HG03135 (cell line): ENCODE measurements around the gene IGF2.

Experiments
- ATAC-seq: cut with Tn5 transposase; IDR thresholded peaks from one replicate; pipeline ENCODE4 v1.9.1; 2021; ENCODE audit warnings: mild to moderate bottlenecking, moderate library complexity; ENCODE audit not compliant: unreplicated experiment

IGF2 gene

DNA sequence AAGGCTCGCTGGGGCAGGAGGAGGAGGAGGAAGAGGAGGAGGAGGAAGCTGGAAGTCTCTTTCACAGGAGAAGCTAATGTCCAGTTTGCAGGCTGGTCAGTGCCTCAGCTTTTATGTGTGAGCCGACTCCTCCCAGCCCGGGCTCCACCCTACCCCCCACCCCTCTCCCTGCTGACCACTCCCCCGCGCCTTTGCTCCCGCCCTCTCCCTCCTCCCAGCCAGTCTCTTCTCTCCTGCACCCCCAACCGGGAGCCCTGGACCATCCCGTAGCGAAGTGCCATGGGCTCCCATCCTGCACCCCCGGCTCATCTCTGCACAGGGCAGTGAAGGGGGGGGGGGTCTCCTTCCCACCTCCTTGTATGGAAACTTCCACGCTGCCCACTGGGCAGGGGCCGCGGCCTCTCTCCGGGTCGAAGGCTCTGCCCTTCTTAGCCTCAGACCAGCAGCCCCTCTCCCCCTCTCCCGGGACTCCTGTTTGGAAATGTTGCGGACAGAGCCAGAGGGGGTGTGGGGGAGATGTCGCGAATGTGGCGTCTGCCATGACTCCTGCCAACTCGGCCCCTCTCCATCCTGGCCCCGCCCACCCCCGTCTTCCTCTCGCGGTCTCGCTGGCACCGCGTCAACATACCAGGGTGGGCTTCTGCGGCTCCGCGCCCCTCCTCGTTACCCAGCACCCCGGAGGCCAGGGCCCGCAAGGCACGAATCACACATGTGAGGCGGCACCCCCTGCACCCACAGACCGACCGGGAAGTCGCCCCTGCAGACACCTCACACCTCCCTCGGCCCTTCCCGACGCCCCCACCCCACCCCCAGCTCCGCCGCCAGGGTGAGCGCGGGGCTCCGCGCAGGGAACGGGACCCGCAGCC, 1.8 kb downstream of the IGF2 start:
- ATAC-seq = no peak

DNA sequence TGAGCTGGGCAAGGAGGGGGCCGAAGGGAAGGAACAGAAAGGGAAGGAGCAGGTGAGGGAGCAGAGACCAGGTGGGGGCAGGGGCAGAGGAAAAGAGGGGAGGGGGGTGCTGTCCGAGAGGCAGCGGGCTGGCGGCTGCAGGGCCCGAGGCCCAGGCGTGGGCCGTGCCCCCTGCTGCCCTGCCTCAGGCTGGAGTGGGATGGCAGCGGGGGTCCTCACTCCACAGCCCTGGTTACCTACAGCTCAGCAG, 2.3 kb downstream of the IGF2 start:
- ATAC-seq = no peak

GRCh38 chr11:2136209-2136951, 2.8 kb downstream of the IGF2 start:
- ATAC-seq = no peak

GRCh38 chr11:2135648-2136201, 3.5 kb downstream of the IGF2 start:
- no peak for ATAC-seq

DNA sequence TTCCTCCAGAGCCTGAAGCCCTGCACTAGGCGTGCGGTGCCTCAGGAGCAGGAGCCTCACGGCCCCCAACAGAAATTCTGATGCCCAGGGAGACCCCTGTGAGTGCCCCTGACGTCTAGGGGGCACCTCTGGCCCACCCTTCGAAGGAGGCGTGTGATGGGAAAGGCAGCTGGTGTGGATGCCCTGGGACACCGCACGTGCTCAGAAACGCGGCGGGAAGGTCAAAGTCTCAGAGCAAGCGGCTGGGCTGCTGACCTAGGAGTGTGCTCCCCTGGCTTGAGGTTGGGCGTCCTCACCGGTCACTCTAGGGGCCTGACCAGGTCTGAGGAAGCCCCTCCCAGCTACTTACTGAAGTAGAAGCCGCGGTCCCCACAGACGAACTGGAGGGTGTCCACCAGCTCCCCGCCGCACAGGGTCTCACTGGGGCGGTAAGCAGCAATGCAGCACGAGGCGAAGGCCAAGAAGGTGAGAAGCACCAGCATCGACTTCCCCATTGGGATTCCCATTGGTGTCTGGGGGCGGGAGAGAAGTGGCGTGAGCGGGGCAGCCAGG, 4.1 kb downstream of the IGF2 start:
- ATAC-seq = no peak

DNA sequence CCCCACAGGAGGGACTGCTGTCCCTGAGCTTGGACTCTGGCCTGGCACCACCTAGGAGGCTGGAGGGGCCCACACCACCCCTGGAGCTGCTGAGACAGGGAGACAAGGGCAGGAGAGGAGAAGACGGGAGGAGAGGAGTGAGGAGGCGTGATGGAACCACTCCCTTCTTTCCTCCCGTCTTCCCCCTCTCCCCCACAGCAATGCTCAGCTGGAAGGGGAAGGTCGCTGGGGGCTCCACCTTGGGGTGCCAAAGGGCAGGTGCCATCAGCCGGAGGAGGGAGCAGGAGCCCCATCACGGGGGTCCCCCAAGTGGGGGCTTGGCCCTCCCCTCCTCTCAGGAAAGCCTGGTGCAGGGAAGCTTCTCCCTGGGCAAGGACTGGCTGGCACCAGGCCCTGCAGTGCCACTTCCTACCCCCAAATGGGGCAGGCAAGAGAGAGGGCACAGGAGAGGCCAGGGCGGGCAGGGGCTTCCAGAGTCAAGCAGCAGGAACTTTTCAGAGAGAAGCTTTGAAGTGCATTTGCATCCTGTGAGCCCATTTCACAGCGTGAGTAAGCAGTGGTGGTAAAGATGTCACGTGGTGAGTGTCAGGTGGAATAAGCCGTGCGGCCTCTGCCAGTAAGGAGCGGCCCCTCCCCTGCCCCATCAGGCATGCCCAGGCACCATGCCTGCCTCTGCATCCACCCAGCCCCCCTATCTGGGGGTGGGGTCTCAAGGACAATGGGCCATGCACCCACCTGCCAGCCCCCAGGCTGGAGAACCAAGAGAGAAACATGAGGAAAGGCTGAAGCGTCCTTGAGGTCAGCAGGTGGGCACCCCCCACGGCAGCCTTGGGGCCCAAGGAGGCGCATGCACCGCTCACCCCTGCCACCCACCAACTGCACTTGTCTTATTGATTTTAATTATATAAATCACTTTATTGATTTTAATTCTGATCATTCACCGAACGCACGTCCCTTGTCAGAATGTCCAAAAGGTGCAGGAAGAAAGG, 4.9 kb downstream of the IGF2 start:
- no peak for ATAC-seq

GRCh38 chr11:2133241-2134021, 5.8 kb downstream of the IGF2 start:
- ATAC-seq = no peak

- no peak for ATAC-seq
Measured at GRCh38 chr11:2132874-2133240, 6.3 kb downstream of the IGF2 start.

GRCh38 chr11:2132246-2132645, 6.9 kb downstream of the IGF2 start:
- ATAC-seq = no peak

DNA sequence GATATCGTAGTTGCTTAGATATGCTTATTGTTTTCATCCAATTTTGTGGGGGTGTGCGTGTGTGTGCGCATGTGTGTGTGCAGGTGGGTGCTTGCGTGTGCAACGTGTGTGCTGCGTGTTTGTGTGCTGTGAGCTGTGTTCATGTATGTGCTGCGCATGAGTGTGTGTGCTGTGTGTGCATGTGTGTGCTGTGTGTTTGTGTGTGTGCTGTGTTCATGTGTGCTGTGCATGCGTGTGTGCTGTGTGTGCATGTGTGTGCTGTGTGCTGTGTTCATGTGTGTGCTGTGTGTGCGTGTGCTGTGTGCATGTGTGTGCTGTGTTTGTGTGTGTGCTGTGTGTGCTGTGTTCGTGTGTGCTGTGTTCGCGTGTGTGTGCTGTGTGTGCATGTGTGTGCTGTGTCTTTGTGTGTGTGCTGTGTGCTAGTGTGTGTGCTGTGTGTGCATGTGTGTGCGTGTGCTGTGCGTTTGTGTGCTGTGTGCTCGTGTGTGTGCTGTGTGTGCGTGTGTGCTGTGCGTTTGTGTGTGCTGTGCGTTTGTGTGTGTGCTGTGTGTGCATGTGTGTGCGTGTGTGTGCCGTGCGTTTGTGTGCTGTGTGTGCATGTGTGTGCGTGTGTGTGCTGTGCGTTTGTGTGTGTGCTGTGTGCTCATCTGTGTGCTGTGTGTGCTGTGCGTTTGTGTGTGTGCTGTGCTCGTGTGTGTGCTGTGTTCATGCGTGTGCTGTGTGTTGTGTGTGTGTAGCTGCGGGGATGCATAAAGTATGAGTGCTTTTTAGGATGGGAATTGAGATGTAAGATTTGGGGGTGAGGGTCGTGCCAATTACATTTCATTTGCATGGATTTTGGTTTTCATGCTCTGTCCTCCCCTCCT, 7.6 kb downstream of the IGF2 start:
- no peak for ATAC-seq

DNA sequence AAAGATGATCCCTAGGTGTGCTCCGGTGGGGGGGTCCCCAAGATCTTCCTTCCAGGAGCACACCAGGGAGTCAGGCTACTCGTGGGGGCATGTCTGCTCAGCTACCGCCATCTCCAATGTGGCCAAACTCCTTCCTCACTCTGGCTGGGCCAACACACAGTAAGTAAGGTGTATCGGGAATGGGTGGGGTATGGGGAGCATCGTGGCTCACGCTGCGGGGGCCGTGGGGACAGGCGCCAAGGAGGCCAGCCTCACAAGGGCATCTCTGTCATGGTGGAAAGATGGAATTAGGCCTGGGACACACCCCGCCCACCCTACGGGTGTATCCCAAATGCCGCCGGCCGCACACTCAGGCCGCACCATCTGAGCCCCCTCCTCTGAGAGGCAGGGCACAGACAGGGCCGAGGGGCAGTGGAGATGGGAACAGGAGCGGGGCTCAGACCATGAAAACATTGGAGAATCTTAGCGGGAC, 8.3 kb downstream of the IGF2 start:
- no peak for ATAC-seq

DNA sequence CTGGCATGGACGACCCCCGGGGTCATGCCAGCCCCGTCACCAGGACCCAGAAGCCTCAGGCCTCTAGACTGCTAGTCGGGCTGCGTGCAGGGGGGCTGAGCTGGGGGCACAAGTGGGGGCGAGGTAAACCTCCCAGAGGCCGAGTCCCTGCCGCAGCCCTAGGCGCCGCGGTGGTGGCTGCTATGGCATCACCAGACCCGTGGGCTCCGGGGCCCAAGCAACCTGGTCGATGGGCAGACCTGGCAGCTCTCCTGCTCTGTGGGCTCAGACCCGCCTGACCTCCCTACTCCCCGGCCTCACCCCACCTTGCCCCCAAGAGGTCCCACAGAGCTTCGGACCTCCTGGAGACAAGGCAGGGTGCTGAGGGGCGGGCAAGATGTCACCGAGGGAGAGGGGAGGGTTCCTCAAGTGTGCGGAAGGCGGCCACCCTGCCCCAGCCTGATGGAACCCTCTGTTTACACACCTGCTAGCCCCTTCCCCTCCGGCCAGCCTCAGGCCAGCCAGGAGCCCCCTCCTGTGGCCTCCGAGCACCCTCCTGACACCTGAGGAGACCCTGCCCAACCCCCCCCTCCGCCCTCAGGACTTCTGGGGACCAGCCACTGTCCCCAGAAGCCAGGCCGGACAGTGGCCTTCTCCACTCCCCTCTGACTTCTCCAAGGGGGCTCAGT, 9.4 kb downstream of the IGF2 start:
- ATAC-seq = no peak

DNA sequence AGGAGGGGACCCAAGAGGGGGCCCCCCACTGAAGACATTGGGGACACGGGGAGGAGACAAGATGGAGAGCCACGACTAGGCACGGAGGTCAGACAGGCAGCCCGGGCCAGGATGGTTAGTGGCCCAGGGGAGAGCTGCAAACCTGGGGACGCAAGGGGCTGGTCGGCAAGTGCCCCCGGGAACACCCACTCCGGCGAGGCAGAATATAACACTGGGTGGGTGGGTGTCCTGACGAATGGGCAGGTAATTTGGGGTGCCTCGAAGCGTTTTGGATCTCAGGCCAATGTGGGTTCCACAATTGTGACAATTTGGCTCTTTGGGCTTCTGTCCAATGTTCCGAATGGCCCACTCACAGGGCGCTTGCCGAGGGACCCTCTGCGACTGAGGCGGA, 9.9 kb downstream of the IGF2 start:
- no peak for ATAC-seq

DNA sequence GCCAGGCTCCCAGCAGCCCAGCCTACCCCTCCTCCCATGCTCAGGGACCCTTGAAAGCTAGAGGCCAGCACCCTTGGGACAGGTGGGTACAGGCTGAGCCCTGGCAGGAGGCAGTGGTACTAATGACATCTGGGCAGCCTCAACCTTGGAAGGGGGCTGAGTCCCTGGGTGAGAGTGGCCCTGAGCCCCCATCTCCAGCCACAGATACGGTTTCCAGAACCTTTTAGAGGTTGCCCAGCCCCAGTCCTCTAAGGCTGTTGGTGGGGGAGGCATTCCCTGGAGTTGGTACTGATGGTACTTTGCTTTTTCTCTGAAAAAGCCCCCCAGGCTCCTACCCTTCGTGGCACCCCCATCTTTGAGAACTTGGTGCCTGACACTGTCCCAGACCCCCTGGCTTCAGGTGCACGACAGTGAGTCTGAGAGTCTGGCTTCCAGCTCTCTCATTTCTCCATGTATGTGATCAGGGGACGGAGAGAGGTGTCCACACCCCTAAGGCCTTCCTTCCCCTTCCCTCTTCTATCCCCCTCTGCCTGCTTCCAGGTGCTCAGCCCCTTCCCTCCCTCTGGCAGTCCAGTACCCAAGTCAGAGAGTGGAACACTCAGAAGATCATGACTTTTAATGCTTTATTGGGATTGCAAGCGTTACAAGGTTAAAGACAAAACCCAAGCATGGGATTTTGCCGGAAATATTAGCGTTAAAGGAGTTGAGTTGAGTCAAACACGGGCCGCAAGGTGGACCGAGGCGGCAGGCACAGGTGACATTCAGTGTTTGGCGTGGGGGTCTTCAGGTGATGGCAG, 10.5 kb downstream of the IGF2 start:
- ATAC-seq = no peak

DNA sequence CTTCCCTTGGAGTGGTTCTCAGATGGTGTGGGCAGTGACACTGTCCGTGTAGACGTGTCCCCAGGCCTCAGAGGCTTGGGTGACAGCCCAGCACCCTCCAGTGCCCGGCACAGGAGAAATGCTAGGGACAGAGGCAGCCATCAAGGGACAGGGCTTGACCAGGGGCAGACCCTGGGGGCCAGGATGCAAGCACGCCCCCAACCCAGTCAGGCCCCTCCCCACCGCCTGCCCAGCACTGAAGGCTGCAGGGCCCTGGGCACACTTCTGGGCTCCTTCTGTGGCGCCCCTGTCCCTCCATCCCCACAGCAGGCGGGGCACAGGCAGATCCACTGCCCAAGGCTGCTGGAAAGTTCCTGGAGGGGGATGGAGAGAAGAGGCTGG, 11.1 kb downstream of the IGF2 start:
- ATAC-seq = no peak

DNA sequence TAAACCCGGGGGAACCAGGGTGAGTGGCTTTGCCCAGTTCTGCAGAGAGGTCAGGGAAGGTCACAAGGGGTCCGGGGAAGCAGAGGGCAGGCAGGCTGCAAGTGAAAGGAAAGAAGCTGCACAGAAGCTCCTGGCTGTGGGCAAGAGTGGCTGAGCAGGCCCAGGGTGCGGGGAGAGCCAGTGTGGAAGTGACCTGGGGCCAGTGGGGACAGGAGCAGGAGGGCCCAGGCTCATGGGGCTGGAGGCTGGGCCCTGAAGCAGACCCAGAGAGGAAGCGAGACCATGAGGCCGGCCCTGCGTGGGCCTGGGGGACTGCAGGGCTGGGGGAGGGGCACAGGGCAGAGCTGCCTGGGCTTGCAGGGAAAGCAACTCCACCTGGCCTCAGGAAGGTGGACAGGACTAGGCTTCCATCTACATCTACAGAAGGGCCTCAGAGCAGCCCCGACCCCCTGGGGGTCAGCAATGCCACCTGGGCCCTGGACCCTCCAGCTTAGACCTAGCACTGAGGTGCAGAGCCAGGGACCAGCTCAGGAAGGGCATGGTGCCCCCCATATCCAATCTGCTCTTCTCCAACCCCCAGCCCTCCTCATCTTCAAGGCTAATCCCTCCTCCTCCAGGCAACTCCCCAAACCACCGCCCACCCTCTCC, 11.6 kb downstream of the IGF2 start:
- ATAC-seq = no peak

DNA sequence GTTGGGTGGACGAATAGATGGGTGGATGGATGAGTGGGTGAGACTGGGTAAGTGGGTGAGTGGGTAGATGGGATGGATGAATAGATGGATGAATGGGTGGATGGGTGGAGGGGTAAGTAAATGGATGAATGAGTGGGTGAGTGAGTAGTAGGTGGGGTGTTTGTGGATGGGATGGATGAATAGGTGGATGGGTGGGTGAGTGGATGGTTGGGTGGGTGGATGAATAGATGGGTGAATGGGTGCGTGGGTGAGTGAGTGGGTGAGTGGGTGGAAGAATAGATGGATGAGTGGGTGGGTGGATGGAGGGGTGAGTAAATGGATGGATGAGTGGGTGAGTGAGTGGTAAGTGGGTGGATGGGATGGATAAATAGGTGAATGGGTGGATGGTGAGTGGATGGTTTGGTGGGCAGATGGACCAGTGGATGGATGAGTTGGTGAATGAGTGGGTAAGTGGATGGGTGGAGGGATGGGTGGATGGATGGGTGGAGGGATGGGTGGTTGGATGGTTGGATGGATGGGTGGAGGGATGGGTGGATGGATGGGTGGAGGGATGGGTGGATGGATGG, 12.6 kb downstream of the IGF2 start:
- no peak for ATAC-seq
